Raji (cell line): ENCODE data around the gene WNT3.

Experiments
- POLR2A ChIP-seq: IDR thresholded peaks from 2 replicates; pipeline ENCODE4 v1.6.1; 2011; ENCODE audit warnings: low read depth, low read length, control low read depth; ENCODE audit not compliant: insufficient read depth

WNT3 gene

GRCh38 chr17:46818316-46818928, at the start of gene WNT3:
Gene WNT3, minus strand, starts transcription at chr17:46818692. Its CDS starts 95 bp downstream, at chr17:46818597.
- no peak for TF ChIP-seq POLR2A

DNA sequence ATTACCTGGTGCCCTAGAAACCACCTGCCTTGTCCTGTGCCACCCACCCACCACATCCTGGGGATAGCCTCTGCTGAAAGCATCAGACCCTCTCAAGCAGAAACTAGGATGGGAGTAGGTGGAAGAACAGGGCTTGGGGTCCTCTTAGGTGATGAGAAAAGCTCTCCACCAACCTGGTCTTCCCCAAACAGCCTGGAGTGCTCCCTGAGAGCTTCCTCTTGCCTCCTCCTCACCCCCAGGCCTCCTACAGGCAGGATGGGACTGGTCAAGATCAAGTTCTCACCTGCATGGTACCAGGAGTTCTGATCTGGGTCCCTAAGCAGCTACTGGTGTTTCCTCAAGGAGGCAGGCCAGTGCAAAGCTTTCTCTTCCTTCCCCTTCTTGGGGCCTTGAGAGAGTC, 48.3 kb upstream of the WNT3 start:
- TF ChIP-seq POLR2A = no peak

DNA sequence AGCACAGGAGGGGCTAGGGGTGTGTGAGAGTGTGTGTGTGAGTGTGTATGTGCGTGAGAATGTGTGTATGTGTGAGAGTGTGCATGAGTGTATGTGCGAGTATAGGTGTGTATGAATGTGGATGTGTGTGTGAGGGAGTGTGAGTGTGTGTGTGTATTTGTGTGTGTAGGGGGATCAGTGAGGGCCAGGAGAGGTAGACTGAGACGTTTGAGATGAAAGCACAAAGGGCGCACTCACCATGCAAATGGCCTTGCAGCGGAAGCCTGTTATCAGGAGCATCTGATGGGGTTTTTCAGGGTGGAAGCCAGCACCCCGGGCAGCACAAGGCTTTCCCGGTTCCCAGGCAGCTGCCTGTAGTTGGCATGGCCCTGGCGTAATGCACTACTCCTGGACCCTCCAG, 47.8 kb upstream of the WNT3 start:
- no peak for TF ChIP-seq POLR2A

DNA sequence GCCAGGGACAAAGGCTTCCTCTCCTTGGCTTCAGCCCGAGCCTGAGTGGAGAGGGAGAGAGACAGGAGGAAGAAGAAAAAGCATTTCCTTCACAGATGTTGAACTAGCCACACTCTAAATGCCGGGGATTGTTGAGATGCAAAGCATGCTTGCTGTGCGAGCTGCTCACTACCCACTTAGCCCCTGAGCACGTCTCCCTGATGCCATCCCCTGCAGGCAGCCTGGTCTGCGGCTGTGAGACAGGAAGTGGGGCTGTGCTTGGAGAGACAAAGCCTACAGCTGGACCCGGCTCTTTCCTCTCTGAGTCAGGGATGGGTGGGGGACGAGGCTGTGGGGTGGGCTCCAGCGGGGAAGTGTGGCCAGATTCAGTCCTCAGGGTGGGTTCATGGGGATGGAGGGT, 46.6 kb upstream of the WNT3 start:
- no peak for TF ChIP-seq POLR2A

DNA sequence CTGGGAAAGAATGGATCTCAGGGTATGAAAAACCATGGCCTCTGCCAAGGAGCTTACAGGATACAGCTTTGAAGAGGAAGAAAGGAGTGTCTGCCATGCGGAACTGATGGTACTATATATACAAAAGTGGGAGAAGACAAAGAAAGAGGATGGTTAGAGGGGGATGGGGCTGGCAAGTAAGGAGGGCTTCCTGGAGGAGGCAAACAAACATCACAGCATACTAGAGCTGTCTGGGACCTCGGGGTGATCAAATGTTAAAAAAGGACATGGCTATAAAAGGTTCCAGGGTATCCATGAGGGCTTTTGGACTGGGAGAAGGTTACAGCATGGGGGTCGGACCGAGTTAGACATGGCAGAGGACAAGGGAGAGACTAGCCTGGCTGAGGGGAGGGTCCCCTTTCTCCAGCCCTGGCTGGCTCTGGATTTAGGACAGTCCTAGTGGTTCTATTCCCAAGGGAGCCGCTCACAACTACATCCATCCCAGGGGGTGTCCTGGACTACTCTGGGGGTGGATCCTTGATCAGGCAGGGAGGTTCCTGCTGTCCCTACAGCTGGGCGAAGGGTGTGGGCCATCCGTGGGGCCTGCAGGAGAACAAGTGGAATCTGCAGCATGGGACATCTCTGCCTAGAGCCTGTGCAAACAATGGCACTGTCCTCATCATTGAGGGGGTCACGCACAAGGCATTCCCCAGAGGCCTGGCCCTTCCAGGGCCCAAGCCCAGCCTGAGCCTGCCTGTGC, 45.1 kb upstream of the WNT3 start:
- TF ChIP-seq POLR2A = no peak

DNA sequence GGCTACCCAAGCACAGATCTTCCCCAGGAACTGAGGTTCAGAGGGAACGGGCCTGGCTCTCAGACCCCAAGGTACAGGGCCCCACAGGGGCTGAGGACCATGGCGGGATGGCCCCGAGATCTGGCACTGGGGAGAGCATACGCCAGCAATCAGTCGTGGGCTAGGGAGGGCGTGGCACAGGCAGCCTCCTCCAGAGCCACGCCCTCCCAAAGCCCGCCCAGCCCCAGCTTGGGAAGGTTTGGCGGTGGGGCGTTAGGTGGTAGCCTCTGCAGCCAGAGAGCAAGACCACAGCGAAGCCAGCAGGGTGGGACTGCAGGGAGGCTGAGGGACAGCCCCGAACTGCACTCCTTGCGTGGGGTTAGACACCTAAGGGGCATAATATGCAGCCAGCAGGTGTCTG, 44.5 kb upstream of the WNT3 start:
- TF ChIP-seq POLR2A = no peak

DNA sequence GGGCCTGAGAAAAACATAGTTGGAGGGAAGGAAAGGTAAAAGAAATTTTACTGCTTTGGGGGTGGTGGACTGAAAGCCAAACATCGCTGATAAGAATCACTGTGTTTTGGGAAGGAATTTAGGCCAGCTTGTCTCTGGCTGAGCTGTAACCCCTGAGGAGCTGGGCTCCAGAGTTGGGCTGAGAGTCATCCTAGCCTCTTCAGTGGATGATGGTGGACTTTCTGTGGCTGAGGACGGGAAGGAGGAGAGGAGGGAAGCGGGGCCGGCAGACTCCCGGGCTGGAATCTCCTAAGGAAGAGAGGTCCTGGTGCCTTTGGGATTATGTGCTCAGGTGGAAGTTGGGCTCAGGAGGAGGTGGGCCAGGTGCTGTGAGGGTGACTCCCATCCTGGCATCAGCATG, 41.5 kb upstream of the WNT3 start:
- TF ChIP-seq POLR2A = no peak

DNA sequence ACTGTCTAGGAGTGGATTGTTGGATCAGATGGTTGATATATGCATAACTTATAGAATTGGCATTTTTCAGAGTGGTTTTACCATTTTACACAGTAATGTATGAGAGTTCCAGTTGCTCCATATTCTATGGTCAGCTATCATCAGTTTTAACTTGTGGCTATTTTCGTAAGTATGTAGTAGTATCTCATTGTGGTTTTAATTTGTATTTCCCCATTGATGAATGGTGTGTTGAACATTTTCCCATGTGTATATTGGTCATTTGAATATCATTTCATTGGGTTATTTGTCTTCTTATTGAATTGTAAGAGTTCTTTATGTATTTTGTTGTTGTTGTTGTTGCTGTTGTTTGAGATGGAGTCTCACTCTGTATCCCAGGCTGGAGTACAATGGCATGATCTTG, 39.1 kb upstream of the WNT3 start:
- TF ChIP-seq POLR2A = no peak

DNA sequence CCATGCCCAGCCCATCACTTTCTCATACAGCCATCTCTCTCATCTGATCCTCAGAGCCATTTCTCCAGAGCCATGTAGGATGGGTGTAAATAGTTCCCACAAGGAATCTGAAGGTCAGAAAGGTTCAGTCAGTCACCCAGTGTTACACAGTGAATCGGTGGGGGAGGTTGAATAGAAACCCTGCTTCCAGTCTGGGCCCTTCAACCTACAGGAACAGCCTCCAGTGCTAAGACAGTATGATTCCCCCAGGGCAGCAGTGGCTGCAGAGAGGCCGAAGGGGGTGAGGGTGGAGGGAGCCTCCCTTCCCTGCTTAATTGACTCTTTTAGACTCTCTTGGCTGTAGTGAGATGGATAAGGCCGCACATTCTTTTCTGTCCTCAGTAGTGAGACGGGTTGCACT, 36.5 kb upstream of the WNT3 start:
- TF ChIP-seq POLR2A = no peak

- no peak for TF ChIP-seq POLR2A
These were observed 36.0 kb upstream of the WNT3 start for GRCh38 chr17:46854515-46854914.

- TF ChIP-seq POLR2A = no peak
These were observed 35.5 kb upstream of the WNT3 start for GRCh38 chr17:46853896-46854444.

DNA sequence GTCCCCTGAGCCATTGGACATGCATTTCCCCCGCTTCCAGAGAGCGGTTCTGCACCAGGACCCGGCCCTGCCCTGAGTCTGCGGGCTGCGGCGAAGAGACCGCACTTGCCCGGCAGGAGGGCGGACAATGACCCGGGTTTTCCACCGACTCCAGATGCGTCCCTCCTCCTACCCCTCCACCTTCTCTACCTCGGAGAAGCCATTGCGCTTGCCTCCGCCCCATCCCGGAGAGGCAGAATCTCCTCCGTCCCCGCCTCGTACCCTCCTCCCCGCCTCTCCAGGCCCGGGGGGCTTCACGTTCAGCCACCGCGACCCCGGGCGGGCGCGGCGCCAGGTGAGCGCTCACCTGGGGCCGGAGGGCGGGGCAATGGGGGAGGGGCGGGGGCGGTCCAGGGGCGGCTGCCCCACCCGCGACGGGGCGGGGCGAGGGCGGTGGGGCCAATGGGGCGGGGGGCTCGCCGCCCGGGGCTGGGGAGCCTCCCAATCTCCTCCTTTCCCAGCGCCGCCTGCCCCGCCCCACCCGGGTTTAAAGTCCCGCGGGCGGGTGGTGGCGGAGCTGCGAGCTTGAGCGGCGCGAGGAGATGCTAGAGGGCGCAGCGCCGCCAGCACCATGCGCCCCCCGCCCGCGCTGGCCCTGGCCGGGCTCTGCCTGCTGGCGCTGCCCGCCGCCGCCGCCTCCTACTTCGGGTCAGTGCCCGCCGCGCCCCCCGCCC, 32.7 kb upstream of the WNT3 start, which contains the start of gene WNT9B:
Gene WNT9B, plus strand, starts transcription at position 555 of the 713 bp plus-strand sequence. Its CDS starts 56 bp downstream, at position 611.
- TF ChIP-seq POLR2A = no peak

GRCh38 chr17:46850688-46851028, 32.2 kb upstream of the WNT3 start:
- no peak for TF ChIP-seq POLR2A

- TF ChIP-seq POLR2A = no peak
These were observed 30.0 kb upstream of the WNT3 start for GRCh38 chr17:46848534-46848933.

DNA sequence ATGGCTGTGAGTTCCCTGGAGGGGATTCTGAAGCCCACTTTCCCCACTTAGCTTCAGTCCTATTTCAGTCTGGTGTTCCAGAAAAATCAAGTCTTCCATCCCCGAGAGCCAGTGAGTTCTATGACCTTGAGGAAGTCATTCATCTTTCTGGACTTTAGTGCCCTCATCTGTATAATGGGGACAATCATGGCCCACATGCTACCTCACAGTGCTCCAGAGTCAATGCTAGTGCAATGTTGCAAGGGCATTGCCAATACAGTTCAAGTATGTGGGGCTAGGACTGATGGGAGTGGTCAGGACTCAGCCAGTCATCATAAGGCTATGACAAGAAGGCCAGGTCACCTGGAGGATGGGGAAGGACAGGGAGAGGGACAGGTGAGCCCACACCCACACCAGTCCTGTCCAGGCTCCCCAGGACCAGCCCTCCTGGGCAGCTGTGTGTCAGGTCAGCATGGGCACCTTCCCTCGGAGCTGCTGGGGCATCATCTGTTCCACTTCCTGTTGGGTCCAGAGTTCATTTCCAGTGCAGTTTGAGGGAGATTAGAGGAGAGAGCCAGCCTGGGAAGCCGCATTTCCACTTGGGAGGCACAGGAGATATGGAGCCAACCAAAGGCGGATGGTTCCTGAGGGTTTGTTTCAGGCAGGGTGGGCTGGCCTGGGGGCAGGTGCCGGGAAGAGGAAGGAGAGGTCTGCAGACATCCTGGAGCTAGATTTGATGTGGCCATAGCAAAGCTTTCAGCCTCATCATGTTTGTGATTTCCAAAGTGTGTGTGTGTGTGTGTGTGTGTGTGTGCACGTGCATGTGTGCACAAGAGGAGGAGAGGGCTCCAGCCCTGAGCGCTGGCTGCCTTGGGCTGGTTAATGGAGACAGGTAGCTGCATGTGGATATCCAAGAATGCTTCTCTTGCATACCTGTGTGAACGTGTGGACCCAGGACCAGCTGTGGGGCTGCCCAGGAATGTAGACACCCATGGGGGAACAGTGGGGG, 29.0 kb upstream of the WNT3 start:
- no peak for TF ChIP-seq POLR2A

- no peak for TF ChIP-seq POLR2A
These were observed 24.3 kb upstream of the WNT3 start for GRCh38 chr17:46842835-46843234.
